ENCODE results near the gene USP3. TPM values are rescaled to one million over a fixed set of nuclear protein-coding genes. Genes with fewer than 3 reads are reported as not detected.
"Not testable (repeated sequence)": the region's sequence is repeated elsewhere in the genome, so short reads cannot be mapped to it uniquely, and the experiment has no call there.

Gene USP3
- polyA plus RNA-seq, 4 donors, result 20.8 to 43.5 (median 41.0) TPM

GRCh38 chr15:63601704-63602185 lies 97.4 kb downstream of the USP3 start:
- no peak for DNase-seq (ENCODE audit: low read depth in 4 of 4, low spot score in 3 of 4)

- DNase-seq (ENCODE audit: low read depth in 4 of 4, low spot score in 3 of 4), result no peak
Measured at GRCh38 chr15:63602595-63602994, 98.2 kb downstream of the USP3 start.

- no peak for DNase-seq (ENCODE audit: low read depth in 4 of 4, low spot score in 3 of 4)
Measured at GRCh38 chr15:63603516-63603915, 99.1 kb downstream of the USP3 start.

DNA sequence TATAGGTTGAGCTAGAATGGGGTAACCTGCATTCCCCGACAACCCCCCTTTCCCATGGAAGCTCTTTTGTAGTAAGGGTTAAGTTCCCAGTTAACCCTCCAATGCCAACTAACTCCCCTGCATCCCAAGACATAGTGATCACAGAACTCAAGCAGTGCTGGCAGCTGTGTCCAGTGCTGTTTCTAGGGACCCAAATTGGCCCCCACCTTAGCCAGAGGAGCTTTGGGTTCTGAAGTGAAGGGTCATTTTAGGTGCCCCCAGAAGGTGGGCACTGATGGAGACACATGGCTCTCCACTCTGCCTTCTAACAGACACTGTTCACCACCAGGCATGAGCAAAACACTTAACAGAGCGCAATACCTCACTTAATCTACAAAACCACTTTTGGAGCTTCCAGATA lies 99.9 kb downstream of the USP3 start:
- DNase-seq (ENCODE audit: low read depth in 4 of 4, low spot score in 3 of 4), result no peak

DNA sequence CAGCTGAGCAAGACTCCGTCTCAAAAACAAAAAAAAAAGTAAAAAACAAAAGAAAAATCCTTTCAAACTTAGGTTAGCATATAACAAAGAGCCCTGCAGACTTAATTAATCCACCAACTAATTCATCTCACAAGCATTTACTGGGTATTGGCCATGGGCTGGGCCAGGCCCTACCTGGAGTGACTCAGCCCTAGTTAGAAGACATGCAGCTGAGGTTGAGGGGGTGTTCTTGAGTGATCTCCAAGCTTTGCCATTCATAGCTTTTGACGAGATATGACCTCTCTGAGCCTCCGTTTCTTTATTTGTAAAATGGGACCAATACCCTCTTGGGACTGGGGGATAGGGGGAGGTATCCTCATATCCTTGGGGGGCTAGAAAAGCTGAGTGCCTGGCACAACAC lies 100.6 kb downstream of the USP3 start:
- DNase-seq (ENCODE audit: low read depth in 4 of 4, low spot score in 3 of 4), result no peak

DNA sequence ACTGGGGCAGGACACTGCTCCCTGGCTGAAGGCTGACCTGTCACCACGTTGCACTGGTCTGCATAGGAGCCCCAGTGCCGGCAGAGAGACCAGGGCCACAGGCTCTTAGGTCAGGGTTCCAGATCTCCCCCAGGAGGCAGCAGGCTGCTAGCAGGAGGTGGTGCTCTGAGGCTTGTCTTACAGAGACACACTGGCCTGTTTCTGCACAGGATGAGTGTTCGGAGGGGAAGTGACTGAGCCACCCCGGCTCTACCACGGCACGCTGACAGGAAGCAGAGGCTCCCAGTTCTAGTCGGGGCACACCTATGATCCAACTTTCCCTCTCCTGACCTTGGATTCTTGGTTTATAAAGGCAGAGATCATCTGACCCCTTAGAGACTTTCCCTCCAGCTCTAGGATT lies 101.4 kb downstream of the USP3 start:
- no peak for DNase-seq (ENCODE audit: low read depth in 4 of 4, low spot score in 3 of 4)

GRCh38 chr15:63606308-63606707 lies 101.9 kb downstream of the USP3 start:
- no peak for DNase-seq (ENCODE audit: low read depth in 4 of 4, low spot score in 3 of 4)

DNA sequence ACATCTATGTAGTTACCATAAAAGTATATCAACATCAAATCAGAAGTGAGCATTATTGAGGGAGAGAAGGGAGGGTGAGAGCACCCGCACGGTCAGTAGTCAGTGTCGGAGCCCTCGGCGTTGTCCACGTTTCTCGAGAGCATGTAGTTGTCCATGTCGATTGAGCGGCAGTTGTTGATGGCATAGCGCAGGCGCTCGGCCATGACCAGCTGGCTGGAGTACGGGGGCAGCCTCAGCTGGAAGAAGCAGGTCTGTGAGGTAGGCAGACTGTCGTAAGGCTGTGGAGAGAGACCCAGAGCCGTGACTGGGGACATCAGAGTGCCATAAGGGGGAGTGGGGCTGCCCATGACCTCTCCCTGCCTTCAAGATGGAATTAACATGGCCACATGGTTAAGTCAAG lies 104.6 kb downstream of the USP3 start:
- DNase-seq (ENCODE audit: low read depth in 4 of 4, low spot score in 3 of 4), result no peak

GRCh38 chr15:63609448-63609847 lies 105.1 kb downstream of the USP3 start:
- DNase-seq (ENCODE audit: low read depth in 4 of 4, low spot score in 3 of 4), result no peak

- peak in 2 of 4 donors; percentile 77 to 79 for DNase-seq (ENCODE audit: low read depth in 4 of 4, low spot score in 3 of 4)
Measured at GRCh38 chr15:63610209-63610841, 105.9 kb downstream of the USP3 start.

DNA sequence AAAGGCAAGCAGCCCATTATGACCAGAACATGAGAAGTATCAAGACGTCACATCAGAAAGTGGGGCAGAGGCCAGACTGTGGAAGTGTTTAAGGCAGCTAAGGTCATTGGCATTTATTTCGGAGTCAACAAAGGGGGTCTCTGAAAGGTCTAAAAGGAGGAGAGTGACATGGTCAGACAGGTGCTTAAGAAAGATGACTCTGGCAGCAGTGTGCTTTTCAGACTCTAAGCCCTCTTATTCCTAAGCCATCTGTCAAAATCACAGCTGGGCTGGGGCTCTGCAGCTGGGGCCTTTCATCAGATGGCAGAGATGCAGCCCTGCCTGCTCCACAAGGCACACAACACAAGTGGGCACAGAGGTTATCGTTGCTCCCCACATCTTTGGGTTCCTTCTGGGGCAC lies 106.8 kb downstream of the USP3 start:
- no peak for DNase-seq (ENCODE audit: low read depth in 4 of 4, low spot score in 3 of 4)

DNA sequence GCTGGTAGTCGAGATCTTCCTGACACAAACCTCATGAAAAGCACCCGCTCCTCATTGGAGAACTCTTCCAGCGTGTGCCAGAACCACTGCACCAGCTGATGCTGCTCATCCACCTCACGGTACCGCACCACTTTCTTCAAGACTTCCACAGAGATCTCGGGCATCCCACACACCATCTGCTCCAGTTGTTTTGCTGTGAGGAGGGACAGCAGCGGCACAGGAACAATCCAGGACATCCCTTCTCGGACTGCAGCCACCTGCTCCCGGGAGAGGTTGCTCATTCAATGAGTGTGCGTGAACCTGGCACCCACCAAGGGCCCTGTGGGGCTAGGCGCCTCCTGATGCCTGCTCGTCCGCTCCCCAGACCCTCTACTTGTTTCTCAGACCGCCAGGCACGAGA lies 107.9 kb downstream of the USP3 start:
- no peak for DNase-seq (ENCODE audit: low read depth in 4 of 4, low spot score in 3 of 4)

- DNase-seq (ENCODE audit: low read depth in 4 of 4, low spot score in 3 of 4), result no peak
Measured at GRCh38 chr15:63615935-63616334, 111.5 kb downstream of the USP3 start.

DNA sequence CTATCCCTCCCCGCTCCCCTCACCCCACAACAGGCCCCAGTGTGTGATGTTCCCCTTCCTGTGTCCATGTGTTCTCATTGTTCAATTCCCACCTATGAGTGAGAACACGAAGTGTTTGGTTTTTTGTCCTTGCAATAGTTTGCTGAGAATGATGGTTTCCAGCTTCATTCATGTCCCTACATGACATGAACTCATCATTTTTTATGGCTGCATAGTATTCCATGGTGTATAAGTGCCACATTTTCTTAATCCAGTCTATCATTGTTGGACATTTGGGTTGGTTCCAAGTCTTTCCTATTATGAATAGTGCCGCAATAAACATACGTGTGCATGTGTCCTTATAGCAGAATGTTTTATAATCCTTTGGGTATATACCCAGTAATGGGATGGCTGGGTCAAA lies 112.8 kb downstream of the USP3 start:
- not testable (repeated sequence) for DNase-seq (ENCODE audit: low read depth in 4 of 4, low spot score in 3 of 4)

DNA sequence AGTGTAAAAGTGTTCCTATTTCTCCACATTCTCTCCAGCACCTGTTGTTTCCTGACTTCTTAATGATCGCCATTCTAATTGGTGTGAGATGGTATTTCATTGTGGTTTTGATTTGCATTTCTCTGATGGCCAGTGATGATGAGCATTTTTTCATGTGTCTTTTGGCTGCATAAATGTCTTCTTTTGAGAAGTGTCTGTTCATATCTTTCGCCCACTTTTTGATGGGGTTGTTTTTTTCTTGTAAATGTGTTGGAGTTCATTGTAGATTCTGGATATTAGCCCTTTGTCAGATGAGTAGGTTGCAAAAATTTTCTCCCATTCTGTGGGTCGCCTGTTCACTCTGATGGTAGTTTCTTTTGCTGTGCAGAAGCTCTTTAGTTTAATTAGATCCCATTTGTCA lies 113.2 kb downstream of the USP3 start:
- not testable (repeated sequence) for DNase-seq (ENCODE audit: low read depth in 4 of 4, low spot score in 3 of 4)

DNA sequence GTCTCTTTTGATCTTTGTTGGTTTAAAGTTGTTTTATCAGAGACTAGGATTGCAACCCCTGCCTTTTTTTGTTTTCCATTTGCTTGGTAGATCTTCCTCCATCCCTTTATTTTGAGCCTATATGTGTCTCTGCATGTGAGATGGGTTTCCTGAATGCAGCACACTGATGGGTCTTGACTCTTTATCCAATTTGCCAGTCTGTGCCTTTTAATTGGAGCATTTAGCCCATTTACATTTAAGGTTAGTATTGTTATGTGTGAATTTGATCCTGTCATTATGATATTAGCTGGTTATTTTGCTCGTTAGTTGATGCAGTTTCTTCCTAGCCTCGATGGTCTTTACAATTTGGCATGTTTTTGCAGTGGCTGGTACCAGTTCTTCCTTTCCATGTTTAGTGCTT lies 116.4 kb downstream of the USP3 start:
- DNase-seq (ENCODE audit: low read depth in 4 of 4, low spot score in 3 of 4), result not testable (repeated sequence)

DNA sequence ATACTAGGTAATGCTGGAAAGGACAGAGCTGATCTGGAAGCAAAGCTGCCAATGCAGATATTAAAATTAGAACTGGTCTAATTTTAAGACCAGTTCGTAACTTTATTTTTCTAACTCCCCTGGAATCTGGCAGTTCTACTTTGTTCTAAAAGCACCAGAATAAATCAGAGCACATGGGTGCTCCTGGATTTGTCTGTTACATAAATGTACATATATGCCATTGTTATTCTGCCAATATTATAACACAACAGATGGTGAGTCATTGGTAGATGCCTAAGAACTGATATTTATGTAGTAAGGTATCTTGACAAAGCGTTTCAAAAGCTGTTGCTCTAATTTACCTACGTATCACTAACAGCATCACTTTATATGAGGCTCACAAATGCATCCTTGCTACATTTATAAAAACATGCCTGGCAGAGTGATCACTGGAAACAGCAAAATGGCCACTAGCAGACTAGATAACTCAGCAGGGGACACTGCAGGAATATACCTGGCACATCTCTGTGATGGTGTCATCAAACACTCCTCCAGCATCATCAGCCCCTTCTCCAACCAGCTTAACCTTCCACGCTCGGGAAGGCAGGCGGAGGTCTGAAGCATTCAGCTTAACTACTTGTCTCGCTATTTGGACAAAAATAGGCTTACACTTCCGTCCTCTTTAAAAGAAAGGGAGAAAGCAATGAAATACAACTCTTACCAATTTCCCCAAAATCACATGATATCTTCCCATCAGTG lies 119.0 kb downstream of the USP3 start:
- DNase-seq (ENCODE audit: low read depth in 4 of 4, low spot score in 3 of 4), result no peak

GRCh38 chr15:63626955-63627354 lies 122.6 kb downstream of the USP3 start:
- no peak for DNase-seq (ENCODE audit: low read depth in 4 of 4, low spot score in 3 of 4)

GRCh38 chr15:63628123-63628822 lies 123.9 kb downstream of the USP3 start:
- DNase-seq (ENCODE audit: low read depth in 4 of 4, low spot score in 3 of 4), result no peak

DNA sequence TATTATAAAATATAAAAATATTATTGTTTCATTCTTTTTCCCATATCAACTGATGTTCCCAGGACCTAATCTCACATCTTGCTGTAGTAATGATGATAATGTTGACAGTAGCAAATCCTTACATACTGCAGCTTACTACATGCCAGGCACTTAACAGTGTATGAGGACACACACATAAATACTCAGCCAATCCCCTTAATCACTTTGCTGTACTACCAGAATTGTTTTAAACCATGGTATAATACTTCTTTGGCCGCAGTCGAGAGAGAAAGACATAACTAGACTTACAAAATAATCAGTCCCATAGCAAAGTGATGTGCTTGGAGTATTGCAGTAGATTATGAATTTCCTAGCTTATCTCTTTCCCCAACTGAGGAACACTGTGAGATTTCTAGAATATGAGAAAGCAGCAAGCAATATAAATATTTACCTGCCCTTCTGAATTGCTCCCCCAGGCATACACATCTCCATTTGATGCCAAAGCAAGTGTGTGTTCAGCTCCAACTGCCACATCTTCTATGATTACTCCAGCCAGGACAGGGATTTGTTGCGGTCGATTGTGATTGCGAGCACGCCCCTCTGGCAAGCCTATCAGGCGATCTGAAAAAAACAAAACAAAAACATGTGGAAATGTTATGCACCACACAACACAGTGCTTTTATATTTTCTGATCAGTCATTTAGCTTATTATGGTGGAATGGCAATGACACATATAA lies 125.8 kb downstream of the USP3 start:
- DNase-seq (ENCODE audit: low read depth in 4 of 4, low spot score in 3 of 4), result no peak

GRCh38 chr15:63633312-63633711 lies 128.9 kb downstream of the USP3 start:
- DNase-seq (ENCODE audit: low read depth in 4 of 4, low spot score in 3 of 4), result no peak

Measured in left renal pelvis (tissue), 4 donors.